Measurements from ENCODE around the gene VGLL4.
A peak's percentile ranks its signal among the peaks of the same experiment; 100 is the strongest.

Gene VGLL4

DNA sequence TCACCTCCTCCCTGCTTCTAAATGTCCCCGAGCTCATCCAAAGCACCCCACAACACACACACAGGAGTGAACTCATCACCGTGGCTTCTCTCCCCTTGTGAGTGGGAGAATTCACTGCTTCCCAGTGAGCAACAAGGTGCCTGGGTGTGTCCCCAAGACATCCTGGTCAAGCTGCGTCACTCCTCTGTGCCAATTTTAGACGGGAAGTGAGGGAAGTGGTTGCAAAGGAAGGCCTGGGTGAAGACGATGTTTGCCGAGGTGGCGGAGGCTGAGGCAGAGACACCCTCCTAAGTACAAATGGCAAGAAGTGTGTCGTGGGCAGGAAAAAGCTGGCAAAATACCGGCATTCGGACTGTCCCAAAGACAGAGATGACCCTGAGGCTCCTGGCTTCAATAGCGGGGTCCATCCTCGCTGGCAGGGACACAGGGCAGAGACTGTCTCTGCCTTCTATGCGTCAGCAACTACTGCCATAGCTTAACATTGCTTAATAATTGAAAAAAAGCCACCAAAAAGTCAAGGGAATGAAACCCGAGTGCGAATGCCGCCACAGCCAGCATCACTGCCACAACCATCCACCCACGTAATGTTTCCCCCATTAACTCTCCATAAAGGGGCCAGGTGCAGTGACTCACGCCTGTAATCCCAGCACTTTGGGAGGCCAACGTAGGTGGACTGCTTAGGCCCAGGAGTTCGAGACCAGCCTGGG is 72.8 kb downstream of the VGLL4 start:
- no peak for TF ChIP-seq CTCF (IDR thresholded peaks at IDR 0.05; ENCODE audit: low read depth, low read length)
- no peak overlapping the region for H3K4me3 ChIP-seq (ENCODE audit: low read depth, low read length)

DNA sequence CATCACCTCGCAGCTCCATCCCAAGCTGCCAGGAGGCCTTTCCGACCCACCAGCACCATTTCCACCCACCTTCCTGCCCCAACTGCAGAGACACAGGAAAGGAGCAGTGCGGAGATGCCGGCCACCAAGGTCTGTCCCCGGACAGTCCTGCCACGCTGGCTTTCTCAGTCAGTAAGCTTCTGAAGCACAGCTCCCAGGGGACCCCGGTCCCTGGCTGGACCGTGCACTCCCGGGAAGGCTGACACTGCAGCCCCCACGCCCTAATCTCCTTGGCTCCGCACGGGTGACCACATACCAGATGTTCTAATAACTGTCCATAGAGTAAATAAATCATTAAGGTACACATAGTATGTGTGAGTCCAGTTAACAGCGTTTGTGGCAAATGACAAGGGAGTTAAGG is 73.5 kb downstream of the VGLL4 start:
- no peak for TF ChIP-seq CTCF (IDR thresholded peaks at IDR 0.05; ENCODE audit: low read depth, low read length)
- no peak overlapping the region for H3K4me3 ChIP-seq (ENCODE audit: low read depth, low read length)

DNA sequence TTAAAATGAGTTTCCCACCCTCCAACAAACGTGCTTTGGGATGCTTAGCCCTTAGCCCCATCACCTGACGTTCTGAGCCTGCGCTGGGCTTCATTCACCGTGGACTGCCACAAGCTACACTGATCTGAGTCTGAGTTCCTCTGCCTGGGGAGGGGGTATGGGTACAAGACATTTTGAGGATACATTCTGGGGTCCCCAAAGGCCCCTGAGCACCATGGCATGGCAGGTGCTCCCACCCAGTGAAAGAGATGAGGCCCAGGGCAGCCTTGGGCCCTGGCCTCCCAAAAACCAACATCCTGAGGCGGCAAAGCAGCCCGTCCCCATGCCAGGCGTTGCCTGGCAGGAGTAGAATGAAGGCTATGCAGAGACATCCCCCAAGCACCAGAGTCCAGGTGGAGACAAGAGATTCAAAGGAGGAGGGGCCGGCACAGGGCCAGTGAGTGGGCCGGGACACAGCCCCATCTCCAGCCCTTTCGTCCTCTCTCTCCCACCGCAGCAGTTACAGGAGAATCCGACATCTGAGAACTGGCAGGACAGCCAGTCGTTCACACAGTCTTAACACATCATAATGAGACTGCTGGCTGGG is 74.5 kb downstream of the VGLL4 start:
- TF ChIP-seq CTCF (IDR thresholded peaks at IDR 0.05; ENCODE audit: low read depth, low read length), result no peak
- H3K4me3 ChIP-seq (ENCODE audit: low read depth, low read length), result peak overlapping the region; percentile 57

- peak overlapping the region; percentile 57 for H3K4me3 ChIP-seq (ENCODE audit: low read depth, low read length)
- TF ChIP-seq CTCF (IDR thresholded peaks at IDR 0.05; ENCODE audit: low read depth, low read length), result no peak
Observed at GRCh38 chr3:11568503-11569155, 75.1 kb downstream of the VGLL4 start.

- no peak for TF ChIP-seq CTCF (IDR thresholded peaks at IDR 0.05; ENCODE audit: low read depth, low read length)
- H3K4me3 ChIP-seq (ENCODE audit: low read depth, low read length), result peak overlapping the region; percentile 57
Observed at GRCh38 chr3:11567516-11568467, 75.9 kb downstream of the VGLL4 start.

DNA sequence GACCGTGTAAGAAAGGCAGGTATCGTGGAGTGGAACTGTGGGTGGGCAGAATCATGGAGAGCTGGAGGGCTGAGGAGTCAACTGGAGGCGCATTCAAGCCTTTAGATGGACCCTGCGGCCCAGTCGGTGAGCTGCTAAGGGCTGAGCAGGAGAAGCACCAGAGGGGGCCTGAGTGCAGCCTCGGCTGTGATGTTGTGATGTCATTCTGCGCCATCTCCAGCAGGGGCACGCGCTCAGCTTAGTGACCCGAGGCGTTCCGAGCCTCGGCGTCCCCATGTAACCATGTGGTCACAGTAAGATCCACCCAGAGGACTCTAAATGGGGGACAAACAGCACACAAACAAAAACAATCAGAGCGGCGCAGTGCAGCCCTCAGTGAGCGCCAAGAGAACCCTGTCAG is 76.8 kb downstream of the VGLL4 start:
- H3K4me3 ChIP-seq (ENCODE audit: low read depth, low read length), result no peak overlapping the region
- TF ChIP-seq CTCF (IDR thresholded peaks at IDR 0.05; ENCODE audit: low read depth, low read length), result no peak
